Neural crest cell (in vitro differentiated cells): Measurements from ENCODE around the gene ZBBX. TPM values are rescaled to one million over a fixed set of nuclear protein-coding genes. Genes with fewer than 3 reads are reported as not detected.

Source experiments
- DNase-seq: peaks from one replicate; pipeline ENCODE4 v3.0.0; 2021; ENCODE audit warnings: low read depth, mixed read lengths, low spot score
- H3K27ac Mint-ChIP-seq: one replicate; pipeline ENCODE4 v1.8.0; 2021; ENCODE audit warnings: mild to moderate bottlenecking, mixed read lengths; ENCODE audit not compliant: unreplicated experiment
- H3K27me3 Mint-ChIP-seq: 2 replicates; pipeline ENCODE4 v1.8.0; 2021; ENCODE audit warnings: low read depth, mild to moderate bottlenecking, mixed read lengths
- H3K36me3 Mint-ChIP-seq: 2 replicates; pipeline ENCODE4 v1.8.0; 2021; ENCODE audit warnings: low read depth, mild to moderate bottlenecking, mixed read lengths
- H3K4me1 Mint-ChIP-seq: 2 replicates; pipeline ENCODE4 v1.8.0; 2021; ENCODE audit warnings: mixed read lengths
- H3K4me3 Mint-ChIP-seq: one replicate; pipeline ENCODE4 v1.8.0; 2021; ENCODE audit warnings: mild to moderate bottlenecking, mixed read lengths
- H3K9me3 Mint-ChIP-seq: 2 replicates; pipeline ENCODE4 v1.8.0; 2021; ENCODE audit warnings: mixed read lengths
- CTCF ChIP-seq: fragments of 200-600 bp; sonication (generic); conservative IDR thresholded peaks from 2 replicates; pipeline ENCODE4 v1.5.0; 2021; ENCODE audit warnings: antibody characterized with exemption, mild to moderate bottlenecking
- total RNA-seq: library from RNA; stranded (reverse); gene quantifications from 2 replicates; pipeline ENCODE4 v1.2.1, GENCODE V29; 2021

ZBBX gene
- total RNA-seq, 1 donor from 2014 or later: 1.6 TPM

- Mint-ChIP-seq H3K4me3 (no peak overlapping the region), H3K27me3 (peaks cover 15% of the 10 kb centered on the region), H3K4me1 (no peaks in the 10 kb centered on the region), H3K27ac (no peak overlapping the region), H3K36me3 (no peaks in the 10 kb centered on the region), H3K9me3 (no peaks in the 10 kb centered on the region)
- no peak for TF ChIP-seq CTCF
- DNase-seq: no peak
Observed at GRCh38 chr3:167396075-167396474, 16.0 kb upstream of the ZBBX start.

- Mint-ChIP-seq H3K27ac (no peak overlapping the region), H3K9me3 (no peaks in the 10 kb centered on the region), H3K36me3 (no peaks in the 10 kb centered on the region), H3K4me1 (no peaks in the 10 kb centered on the region), H3K4me3 (no peak overlapping the region), H3K27me3 (peaks cover 15% of the 10 kb centered on the region)
- peak; percentile 37 for TF ChIP-seq CTCF
- DNase-seq: no peak
Observed at GRCh38 chr3:167394003-167394402, 13.9 kb upstream of the ZBBX start.

- no peaks in the 10 kb centered on the region for H3K36me3 Mint-ChIP-seq
- peaks cover 14% of the 10 kb centered on the region for H3K4me1 Mint-ChIP-seq
- H3K4me3 Mint-ChIP-seq: no peak overlapping the region
Observed at GRCh38 chr3:167382155-167382554, 2.1 kb upstream of the ZBBX start.

GRCh38 chr3:167375478-167375877, 4.6 kb downstream of the ZBBX start:
- no peak for TF ChIP-seq CTCF
- Mint-ChIP-seq H3K4me1 (peaks cover 15% of the 10 kb centered on the region), H3K27me3 (peaks cover 16% of the 10 kb centered on the region), H3K36me3 (no peaks in the 10 kb centered on the region), H3K27ac (no peak overlapping the region), H3K4me3 (no peak overlapping the region), H3K9me3 (no peaks in the 10 kb centered on the region)
- no peak for DNase-seq

More at GRCh38 chr3:167382155-167382554, 2.1 kb upstream of the ZBBX start:
- Mint-ChIP-seq H3K27me3 (peaks cover 14% of the 10 kb centered on the region), H3K27ac (no peak overlapping the region), H3K9me3 (no peaks in the 10 kb centered on the region)
- TF ChIP-seq CTCF: no peak
- DNase-seq: no peak

- Mint-ChIP-seq H3K9me3 (no peaks in the 10 kb centered on the region), H3K4me3 (no peak overlapping the region), H3K27me3 (peaks cover 2% of the 10 kb centered on the region), H3K36me3 (no peaks in the 10 kb centered on the region), H3K4me1 (peaks cover 4% of the 10 kb centered on the region), H3K27ac (no peak overlapping the region)
- DNase-seq: no peak
- no peak for TF ChIP-seq CTCF
Observed at GRCh38 chr3:167372138-167372537, 8.0 kb downstream of the ZBBX start.

GRCh38 chr3:167361948-167362347, 18.1 kb downstream of the ZBBX start:
- Mint-ChIP-seq H3K4me3 (no peak overlapping the region), H3K36me3 (no peaks in the 10 kb centered on the region), H3K9me3 (peaks cover 4% of the 10 kb centered on the region), H3K4me1 (no peaks in the 10 kb centered on the region), H3K27ac (no peak overlapping the region), H3K27me3 (no peaks in the 10 kb centered on the region)
- no peak for TF ChIP-seq CTCF
- no peak for DNase-seq
